Stimulated activated CD4-positive, alpha-beta T cell treated with anti-CD3 and anti-CD28 coated beads, Interleukin-4, amount 100 ng/mL, for 48 hours (primary cell): ENCODE measurements around the gene HOXB2.

ENCODE experiments used
- DNase-seq, 2 donors: peaks; one replicate each; pipeline ENCODE4 v3.0.0-alpha.2; 2020; ENCODE audit warnings: low read depth in 2 of 2

Gene HOXB2

GRCh38 chr17:48545022-48545375, at the start of gene HOXB2:
TSS of gene HOXB2 (minus strand) at chr17:48545109. CDS start at chr17:48544911, 198 bp downstream.
- DNase-seq = no peak

DNA sequence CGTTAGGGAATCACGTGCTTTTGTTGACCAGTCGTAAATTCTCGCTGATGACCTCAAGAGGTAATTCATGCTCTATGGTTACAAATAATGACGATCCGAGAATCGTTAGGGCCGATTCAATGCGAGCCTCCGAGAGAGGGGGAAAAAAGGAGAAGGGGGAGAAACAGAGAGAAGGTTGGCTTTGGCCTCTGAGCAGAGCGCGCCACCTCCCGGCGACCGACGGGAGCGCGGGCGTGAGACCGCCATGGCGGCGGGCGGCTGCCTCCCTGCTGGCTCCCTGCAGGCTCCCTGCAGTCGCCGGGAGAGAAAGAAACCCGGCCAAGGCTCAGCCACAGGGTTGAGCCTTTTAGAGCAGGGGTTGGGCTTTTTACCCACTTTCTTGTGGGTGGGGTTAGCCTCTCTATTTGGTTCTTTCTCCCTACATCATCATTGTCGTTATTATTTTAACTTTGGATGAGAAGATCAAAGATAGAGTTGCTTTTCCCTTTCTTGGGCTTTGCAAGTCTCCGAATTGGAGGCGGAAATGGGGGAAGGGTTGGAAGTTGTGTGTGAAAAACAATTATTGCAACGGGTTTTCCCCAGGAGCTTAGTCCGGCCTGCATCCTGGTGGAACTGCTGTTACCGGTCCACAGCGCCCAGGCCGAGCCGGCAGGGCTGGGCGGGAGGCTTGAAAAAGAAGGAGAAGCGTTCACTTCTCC, 49.1 kb upstream of the HOXB2 start:
- DNase-seq = peak; percentile 76 to 77

DNA sequence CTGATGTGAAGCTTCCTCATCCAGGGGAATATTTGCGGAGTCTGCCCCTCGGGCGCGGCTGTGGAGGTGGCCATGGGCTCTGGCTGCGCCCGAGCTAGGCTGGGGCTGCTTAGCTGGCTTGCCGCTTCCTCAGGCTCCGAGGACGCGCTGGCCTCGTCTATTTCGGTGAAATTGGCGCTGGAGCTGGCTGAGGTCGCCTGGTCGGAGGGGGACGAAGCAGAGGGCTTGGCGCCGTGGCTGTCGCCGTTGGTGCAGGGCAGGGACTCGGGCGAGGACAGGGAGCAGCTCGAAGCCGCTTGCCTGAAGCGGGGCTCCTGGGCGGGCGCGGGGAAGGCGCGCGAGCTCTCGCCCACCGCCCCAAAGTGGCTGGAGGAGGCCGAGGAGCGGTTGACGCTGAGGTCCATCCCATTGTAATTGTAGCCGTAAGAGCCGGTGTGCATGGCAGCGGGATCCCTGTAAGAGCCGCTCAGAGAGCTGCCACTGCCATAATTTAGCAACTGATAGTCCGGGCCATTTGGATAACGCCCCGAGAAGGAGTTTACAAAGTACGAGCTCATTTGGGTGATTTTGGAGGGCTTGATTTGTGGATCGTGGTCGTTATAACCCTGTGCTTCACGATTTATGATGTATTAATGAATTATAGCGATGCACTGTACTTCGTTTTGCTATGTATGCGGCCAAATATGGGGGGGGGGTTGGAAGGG, 48.4 kb upstream of the HOXB2 start, which contains the start of gene HOXB5:
Gene HOXB5, minus strand, starts transcription at position 654 of the 704 bp plus-strand sequence. Its CDS starts 97 bp downstream, at position 557.
- DNase-seq = no peak

GRCh38 chr17:48592577-48592976, 47.7 kb upstream of the HOXB2 start:
- DNase-seq = no peak

DNA sequence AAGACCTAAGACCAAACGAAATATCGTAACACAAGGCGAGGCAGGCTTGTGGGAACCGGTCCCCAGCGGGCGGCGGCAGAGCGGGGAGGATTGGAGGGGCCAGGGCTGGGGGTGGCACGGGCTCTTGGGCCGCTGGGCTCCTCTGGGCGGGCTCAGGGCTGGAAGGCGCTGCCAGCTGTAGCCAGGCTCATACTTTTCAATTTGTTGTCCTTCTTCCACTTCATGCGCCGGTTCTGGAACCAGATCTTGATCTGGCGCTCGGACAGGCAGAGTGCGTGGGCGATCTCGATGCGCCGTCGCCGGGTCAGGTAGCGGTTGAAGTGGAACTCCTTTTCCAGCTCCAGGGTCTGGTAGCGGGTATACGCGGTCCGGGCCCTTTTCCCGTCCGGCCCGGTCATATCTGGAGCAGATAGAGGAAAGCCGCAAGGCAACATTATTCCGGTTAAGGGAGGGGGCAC, 47.2 kb upstream of the HOXB2 start:
- no peak for DNase-seq

GRCh38 chr17:48591255-48592056, 46.5 kb upstream of the HOXB2 start:
- DNase-seq = no peak

- no peak for DNase-seq
Measured at GRCh38 chr17:48590607-48591161, 45.8 kb upstream of the HOXB2 start.

GRCh38 chr17:48589831-48590606, 45.1 kb upstream of the HOXB2 start, which contains the start of gene HOXB3:
TSS of gene HOXB3 (minus strand) at chr17:48590241. CDS start at chr17:48552474, 37,767 bp downstream.
- no peak for DNase-seq

DNA sequence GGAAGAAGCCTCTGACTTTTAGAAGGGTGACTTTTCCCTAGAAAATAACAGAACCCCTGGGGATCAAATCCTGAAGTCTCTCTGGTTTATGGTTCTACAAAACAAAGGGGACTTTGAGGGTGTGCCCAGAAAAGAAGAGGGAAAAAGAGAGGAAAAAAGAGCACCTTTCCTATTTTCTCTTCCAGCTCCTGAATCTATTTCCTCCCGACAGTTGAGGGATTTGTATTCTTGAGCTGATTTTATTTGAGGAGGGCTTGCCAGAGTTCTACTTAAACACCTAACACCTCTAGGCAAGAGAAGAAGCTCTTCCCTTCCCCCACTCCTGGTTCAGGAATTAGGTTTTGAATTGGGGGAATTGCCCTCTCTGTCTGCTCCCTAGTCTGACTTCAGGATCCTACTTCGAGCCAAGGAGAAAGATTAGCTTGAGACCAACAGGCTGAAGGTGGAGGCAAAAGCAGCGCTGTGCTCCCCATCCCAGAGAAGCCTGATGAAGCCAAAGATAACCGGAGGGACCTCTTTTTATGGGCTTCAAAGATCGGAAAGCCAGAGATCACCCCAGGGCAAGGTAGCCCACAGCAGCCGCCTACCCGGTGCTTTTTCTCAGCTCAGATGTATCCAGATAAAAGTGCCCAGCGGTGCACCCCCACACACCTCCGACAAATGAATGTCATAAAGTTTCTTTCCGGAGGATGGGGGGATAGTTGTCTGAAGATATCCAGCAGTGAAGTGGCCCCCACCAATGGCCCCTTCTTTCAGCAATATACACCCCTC, 44.3 kb upstream of the HOXB2 start:
- no peak for DNase-seq

DNA sequence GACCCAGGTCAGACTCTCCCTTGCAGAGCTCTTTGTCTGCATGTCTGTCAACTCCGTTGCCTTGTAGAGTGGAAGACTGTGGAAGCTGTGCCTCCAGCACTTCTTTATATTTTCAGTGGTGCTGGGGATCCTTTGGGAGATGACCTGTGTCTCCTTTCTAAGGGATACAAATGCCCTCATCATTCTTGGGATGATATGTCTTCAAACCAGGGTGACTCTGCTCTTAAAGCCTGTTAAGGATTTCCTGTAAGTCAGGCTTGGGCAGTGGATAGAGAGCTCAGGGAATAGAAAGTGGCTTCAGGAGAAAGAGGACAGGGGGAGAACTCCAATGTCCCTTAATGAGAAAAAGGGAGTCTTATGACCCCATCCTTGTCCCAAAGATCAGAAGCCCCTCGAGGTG, 43.6 kb upstream of the HOXB2 start:
- no peak for DNase-seq

DNA sequence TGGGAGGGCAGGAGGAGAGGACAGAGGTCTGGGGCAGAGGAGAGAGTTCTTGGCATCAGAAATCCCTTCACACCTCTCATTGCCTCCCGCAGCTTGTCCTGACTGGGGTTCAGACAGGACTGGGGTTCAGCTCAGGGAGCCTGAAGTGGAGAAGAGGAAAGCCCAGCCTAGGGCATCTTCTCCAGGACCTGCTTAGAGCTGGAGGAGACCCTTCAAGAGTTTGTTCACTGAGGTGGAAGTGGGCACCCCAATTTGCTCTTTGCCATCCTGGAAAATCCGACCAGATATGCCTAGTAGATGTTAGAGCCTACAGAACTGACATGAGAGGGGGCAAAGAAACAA, 43.1 kb upstream of the HOXB2 start:
- DNase-seq = no peak

GRCh38 chr17:48587276-48588073, 42.6 kb upstream of the HOXB2 start:
- no peak for DNase-seq

- no peak for DNase-seq
Measured at GRCh38 chr17:48586355-48587258, 41.7 kb upstream of the HOXB2 start.

DNA sequence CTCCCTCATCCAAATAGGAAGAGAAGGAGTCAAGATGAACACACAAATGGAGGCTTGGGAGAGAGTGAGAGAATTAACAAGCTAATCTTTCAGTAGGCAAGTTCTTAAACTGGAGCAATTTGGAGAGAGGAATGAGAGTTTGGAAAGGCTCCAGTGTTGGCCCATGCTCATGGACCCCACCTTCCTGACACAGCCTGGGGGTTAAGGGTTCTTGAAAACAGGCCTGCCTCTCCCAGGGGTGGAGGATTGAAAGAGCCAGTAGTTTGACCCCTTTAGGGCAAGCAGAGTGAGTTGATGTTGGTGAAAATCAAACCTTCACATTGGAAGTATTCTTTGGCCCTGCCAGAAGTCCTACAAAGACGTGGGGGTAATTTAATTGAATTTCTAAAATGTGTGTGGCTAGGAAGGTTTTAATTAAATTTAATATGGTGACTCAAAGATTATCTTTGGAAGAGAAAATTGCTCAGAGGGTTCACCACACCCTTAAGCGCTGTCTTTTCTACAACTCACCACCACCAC, 39.4 kb upstream of the HOXB2 start:
- no peak for DNase-seq

GRCh38 chr17:48583708-48584222, 38.9 kb upstream of the HOXB2 start:
- no peak for DNase-seq

- DNase-seq = no peak
Measured at GRCh38 chr17:48582750-48583069, 37.8 kb upstream of the HOXB2 start.

DNA sequence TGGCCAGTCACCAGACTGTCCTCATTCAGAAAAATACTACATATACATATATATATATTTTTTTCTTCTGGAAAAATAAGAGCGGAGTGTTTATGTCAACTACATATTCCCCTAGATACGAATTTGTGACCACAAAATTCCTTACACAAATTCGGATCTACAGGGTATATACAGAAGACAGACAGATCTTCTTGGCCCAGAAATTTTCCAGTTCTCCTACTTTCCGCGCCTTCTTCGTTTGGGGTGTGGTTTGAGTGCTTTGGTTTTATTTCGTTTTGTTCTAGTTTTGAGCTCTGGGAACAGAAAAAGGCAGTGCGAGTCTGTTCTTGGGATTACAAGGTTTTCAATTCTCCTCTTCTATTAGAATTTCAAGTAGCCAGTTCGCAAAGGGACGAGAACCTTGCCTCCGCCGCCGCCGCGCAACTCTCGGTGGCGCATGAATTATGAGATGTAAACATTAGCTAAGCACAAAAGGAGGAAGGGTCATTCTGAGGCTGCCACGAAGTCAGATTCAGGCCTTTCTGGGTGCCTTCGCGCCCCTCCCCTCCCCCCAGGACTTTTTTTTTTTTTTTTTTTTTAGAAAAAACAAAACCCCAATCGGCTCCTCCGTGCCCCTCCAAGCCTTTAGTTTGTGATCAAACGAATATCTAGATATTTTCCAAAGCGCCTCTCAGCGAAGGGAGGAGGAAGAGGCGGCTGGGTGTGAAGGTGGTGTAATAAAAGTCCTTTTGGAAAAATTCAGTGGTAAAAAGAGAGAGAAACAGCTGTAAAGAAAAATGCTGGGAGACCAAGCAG, 35.0 kb upstream of the HOXB2 start:
- no peak for DNase-seq

- no peak for DNase-seq
Measured at GRCh38 chr17:48579471-48579759, 34.5 kb upstream of the HOXB2 start.
